AML-193 (cell line): ENCODE measurements around the gene MACROD2.

Experiments
- DNase-seq, 2 experiments: peaks; one replicate each; lab custom pipeline; 2025; lab: John Stamatoyannopoulos, UW

Gene MACROD2

GRCh38 chr20:16013631-16014030 is 2018.3 kb downstream of the MACROD2 start:
- DNase-seq, result no peak

DNA sequence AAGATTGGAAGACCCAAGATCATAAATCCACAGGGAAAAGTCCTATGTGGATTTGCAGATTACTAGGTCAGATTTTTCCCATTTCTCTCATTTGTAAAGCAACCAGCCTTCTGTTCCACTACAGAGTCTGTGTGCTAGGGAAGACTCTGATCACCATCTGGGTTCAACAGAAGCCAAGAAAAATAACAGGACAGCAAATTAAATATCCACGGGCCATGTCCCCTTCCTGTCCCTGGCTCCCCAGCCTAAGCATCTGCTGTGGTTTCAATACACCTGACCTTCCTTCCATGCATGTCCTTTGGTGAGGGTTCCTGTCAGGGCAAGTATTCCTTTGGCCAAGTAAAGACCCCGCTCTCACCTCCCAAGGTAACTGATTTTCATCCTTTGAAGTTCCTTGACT is 2019.1 kb downstream of the MACROD2 start:
- DNase-seq, result no peak

- no peak for DNase-seq
Measured at GRCh38 chr20:16017656-16018055, 2022.3 kb downstream of the MACROD2 start.

DNA sequence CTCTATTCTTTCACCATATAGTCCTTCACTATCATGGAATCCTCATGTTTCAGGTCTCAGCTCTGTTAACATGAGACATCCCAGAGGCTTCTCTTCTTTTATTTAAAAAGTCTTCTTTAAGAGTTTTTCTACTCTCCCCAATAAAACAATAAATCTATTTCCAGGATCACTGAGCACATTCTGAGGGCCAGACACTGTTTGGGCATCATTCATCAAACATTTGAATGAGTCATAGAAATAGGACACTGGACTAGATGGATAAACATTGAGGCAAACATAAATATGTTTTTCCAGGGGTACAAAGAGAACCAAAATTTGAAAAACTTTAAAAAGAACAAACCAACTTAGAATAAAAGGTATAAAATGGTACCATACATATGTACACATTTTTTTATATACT is 2023.6 kb downstream of the MACROD2 start:
- no peak for DNase-seq

DNA sequence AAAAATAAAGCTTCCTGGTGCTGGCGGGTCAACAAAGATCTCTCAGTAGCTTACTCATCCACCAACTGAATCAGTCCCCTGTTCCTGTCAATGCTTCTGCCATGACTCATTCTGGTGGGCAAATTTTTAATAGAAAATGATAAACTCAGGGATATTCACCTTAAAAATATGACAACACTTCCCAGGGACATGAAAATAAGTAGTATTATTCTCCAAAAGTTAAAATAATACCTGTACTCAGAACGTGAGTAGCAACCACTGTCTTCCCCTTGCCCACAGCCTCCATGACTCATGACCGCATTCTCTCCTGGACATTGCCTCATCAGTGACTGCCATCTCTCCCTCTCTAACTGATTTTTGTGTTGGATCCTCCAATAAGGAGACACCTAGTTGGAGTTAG is 2025.7 kb downstream of the MACROD2 start:
- no peak for DNase-seq

GRCh38 chr20:16025084-16025483 is 2029.8 kb downstream of the MACROD2 start:
- no peak for DNase-seq

DNA sequence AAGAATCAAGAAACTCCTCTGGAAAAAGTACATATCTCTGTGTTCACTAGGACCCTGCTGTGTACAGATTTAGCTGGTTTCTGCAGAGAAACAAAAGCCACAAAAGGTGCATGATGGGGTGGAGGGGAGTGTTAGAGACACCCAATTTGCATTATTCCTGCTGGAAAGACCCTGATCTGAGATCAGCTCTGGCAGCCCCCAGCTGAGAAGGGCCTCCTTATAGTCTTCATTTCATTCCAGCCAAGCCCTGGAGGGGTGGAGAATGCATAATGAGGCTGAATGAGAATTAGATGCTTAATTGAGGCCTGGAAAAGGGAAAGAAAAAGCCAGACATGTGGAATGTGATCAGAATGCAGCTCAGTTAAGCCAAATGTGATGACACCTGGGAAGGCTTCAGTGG is 2032.4 kb downstream of the MACROD2 start:
- no peak for DNase-seq

- no peak for DNase-seq
Measured at GRCh38 chr20:16028923-16029322, 2033.6 kb downstream of the MACROD2 start.

- DNase-seq, result no peak
Measured at GRCh38 chr20:16030253-16030652, 2034.9 kb downstream of the MACROD2 start.

- no peak for DNase-seq
Measured at GRCh38 chr20:16035576-16035975, 2040.3 kb downstream of the MACROD2 start.

- DNase-seq, result no peak
Measured at GRCh38 chr20:16036331-16036730, 2041.0 kb downstream of the MACROD2 start.

DNA sequence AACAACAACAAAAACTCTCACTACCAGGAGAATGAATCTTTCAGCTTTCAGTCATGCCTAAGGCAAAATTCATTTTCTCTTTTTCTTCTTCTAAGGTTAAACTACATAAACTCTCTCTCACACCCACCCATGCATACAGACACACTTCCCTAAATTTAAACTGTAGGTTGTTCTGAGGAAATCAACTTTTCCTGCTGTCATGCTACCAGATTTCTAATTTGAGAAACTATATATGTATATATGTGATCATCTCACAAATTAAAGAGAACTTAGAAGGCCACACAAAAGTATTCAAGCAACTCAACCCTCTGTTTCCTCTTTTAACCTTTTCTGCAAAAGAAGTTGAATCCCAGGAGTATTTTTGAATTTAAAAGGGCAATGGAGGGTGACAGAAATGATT is 2045.4 kb downstream of the MACROD2 start:
- DNase-seq, result no peak

DNA sequence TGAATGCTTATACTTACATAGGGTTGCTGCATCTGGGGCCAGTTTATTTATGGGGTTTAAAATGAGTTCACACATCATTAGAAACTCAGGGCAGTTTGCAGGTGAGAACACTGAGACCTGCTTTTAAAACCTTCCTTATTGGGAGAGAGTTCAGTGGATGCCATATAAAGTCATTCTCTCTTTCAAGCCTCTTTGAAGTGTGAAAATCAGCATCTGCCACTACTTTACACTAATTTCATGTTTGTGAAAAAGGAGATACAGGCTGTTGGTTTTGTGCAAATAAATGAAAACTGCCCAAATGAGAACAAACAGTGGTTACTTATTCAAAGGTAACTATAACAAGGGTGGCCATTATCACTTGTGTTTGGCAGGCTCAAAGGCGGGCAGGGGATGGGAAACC is 2047.4 kb downstream of the MACROD2 start:
- DNase-seq, result no peak

DNA sequence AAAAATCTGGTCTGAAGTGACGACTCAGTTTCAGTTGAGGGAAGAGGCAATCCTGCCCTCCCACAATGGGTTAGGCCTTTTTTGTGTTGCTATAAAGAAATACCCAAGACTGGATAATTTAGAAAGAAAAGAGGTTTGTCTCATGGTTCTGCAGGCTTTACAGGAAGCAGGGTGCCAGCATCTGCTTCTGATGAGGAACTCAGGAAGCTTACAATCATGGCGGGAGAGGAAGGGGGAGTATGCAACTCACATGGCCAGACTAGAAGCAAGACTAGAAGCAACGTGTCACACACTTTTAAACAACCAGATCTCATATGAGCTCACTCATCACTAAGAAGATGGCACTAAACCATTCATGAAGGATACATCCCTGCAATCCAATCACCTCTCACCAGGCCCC is 2048.6 kb downstream of the MACROD2 start:
- DNase-seq, result no peak

- no peak for DNase-seq
Measured at GRCh38 chr20:16048876-16049275, 2053.6 kb downstream of the MACROD2 start.

DNA sequence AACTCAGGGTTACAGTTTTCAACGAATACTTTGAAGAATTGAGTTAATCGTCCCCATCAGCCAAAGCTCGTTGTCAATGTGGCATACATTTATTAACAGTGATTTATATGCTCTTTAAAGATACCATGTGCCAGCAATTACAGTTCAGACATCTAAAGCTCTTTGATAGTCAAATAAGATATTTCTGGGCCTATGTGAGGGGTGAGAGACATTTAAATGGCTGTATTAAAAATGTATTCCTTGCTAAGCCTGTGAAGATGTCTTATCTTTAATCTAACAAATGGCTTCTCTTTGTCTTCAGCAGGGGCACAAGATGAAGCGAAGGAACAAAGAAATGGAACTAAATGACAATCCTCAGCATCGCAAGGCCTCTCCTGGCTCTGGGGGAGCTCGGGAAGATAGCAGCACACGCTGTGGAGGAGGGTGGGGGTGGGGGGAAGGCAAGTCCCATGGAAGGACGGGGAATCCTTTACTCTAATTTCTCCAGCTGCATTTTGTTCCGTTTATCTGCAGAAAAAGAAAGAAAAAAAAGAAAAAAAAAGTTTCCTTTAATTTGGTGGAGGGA is 2054.3 kb downstream of the MACROD2 start:
- no peak for DNase-seq

DNA sequence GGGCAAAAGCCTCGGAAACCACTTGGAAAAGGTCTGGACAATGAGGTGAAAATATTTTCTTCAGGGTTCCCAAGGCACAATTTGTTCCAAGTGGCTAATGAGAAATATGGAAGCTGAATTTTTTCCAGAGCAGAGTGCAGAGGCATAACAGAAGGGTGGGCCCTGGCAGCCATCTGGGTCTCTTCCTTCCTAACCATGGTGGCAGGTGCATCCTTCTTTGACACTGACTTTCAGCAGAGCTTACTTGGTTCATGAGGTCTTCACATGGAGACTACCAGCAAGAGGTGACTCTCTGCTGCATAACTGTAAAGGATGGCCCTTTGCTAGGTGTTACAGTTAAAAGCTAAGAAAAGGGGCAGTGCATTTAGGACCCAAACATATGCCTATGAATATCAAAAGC is 2055.1 kb downstream of the MACROD2 start:
- DNase-seq, result no peak

DNA sequence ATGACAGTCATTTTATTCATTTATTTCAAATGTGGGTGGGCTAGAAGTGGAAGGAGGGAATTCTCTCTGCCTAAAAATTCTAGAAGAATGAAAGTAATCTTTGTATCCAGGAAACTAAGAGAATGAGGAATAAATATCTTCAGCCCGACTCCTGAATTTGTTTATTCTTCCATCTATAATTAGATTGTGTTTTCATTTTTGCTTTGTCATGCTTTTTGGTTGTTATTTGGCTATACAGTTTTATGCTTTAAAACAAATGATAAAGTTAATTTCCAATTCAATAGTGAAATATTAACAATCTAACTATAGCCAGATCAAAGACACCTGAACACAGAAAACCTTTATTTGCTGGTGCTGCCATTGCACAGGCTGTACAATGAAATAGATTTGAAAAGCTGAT is 2056.7 kb downstream of the MACROD2 start:
- DNase-seq, result no peak

DNA sequence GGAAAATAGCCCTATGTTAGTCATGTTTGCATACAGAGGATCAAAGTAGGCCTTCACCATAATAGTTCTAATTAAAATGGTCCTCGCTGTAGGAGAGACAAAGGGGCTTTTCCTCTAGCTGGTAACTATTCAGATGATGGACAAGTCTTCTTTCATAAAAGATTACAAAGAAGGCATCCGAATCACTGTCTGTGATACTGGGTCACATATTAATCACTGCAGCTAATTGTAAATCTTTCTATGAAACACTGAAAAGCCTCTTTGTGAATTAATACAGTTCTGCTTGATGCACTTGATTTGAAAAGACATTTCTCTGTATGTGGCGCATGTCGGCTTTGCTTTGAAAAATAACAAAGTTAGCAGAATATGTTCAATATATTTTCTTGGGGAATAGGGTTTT is 2057.1 kb downstream of the MACROD2 start:
- DNase-seq, result no peak

DNA sequence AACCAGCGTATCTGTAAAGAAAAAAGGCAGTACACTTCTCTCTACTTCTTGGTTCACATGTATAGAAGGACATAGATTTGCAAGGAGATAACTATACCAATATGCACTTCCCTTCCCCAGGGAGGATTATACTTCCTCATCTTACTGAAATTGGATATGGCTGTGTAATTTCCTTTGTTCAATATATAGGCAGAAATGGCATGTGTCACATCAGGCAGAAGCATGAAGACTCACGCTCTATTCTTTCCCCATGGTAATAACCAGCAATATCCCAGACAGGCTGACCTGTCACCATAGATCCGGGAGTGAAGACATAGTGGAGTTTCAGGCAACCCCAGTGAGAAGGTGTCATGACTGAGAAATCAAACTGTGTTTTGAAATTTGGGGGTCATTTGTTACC is 2059.7 kb downstream of the MACROD2 start:
- DNase-seq, result no peak

DNA sequence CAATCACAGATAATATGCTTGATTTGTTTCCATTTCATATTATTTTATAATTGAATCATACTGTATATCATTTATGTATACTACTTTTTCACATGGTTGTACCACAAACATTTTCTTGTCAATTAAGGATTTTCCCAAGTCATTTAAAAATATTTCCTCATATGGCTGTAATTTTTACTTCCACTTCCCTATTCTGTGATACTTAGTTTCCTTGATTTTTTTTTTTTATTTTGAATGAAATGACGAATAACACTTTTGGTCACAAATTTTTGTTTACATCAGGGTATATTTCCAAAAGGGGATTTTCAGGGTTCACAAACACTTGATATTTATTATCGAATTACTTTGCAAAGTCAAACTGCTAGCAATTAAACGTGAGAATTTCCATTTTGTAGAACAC is 2062.3 kb downstream of the MACROD2 start:
- DNase-seq, result no peak

GRCh38 chr20:16058268-16058667 is 2063.0 kb downstream of the MACROD2 start:
- DNase-seq, result no peak

GRCh38 chr20:16059841-16060240 is 2064.5 kb downstream of the MACROD2 start:
- DNase-seq, result no peak

GRCh38 chr20:16061351-16061750 is 2066.0 kb downstream of the MACROD2 start:
- DNase-seq, result no peak
